Measurements from ENCODE around the gene ZNF385B.

DNA sequence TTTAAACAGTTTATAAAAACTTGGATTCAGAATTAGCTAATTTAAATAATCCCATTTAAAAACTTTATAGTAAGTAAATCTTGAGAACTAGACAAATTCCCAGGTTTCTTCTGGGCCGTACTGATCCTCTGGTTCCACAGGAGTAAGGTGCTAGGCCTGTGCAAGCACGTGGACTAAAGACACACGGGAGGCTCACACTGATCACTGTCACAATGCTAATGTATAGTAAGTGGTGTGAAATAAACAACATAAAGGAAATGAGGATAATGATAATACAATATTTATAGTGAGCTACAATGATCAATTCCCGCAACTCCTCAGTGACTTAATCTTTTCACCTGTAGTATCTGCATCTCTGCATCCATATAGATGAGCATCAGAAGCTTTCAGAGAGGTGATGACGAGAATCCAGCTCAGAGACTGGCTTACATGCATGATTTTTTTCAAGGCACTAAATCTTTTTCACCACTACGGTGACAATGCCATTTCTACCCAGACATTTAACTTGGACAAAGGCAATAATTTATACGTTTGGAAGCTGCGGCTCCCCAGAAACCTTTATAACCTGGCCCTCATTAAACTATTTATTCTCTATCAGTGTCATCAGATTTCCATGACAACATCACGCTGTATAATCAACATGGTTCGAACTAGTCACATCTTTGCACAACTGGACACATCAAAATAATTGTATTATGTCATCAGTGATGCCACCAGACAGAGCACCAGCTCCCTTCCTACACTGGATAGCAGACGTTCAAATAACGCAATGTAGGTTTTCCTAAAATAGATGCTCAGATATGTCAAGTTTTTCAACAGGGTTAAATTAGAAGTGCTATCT is 196.2 kb downstream of the ZNF385B start:
- TF ChIP-seq, protein P1, sequence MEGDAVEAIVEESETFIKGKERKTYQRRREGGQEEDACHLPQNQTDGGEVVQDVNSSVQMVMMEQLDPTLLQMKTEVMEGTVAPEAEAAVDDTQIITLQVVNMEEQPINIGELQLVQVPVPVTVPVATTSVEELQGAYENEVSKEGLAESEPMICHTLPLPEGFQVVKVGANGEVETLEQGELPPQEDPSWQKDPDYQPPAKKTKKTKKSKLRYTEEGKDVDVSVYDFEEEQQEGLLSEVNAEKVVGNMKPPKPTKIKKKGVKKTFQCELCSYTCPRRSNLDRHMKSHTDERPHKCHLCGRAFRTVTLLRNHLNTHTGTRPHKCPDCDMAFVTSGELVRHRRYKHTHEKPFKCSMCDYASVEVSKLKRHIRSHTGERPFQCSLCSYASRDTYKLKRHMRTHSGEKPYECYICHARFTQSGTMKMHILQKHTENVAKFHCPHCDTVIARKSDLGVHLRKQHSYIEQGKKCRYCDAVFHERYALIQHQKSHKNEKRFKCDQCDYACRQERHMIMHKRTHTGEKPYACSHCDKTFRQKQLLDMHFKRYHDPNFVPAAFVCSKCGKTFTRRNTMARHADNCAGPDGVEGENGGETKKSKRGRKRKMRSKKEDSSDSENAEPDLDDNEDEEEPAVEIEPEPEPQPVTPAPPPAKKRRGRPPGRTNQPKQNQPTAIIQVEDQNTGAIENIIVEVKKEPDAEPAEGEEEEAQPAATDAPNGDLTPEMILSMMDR (IDR thresholded peaks at IDR 0.05 in 4 of 5, conservative IDR thresholded peaks at IDR 0.05 in 1 of 5), result no peak
- TF ChIP-seq POLR2A (IDR thresholded peaks at IDR 0.05), result no peak
